ENCODE data around the gene CTSD.

CTSD gene

GRCh38 chr11:1754376-1755150, 9.2 kb downstream of the CTSD start:
- DNase-seq = no peak

GRCh38 chr11:1753929-1754305, 9.8 kb downstream of the CTSD start:
- DNase-seq = no peak

- no peak for DNase-seq
These were observed 10.3 kb downstream of the CTSD start for GRCh38 chr11:1753229-1753928.

- DNase-seq = no peak
These were observed 10.9 kb downstream of the CTSD start for GRCh38 chr11:1752907-1753228.

- DNase-seq = no peak
These were observed 11.5 kb downstream of the CTSD start for GRCh38 chr11:1751999-1752906.

- DNase-seq = no peak
These were observed 12.2 kb downstream of the CTSD start for GRCh38 chr11:1751531-1751921.

GRCh38 chr11:1750840-1751530, 12.7 kb downstream of the CTSD start:
- DNase-seq = no peak

- DNase-seq = no peak
These were observed 13.3 kb downstream of the CTSD start, which contains the start of gene IFITM10 for GRCh38 chr11:1750481-1750839. Gene IFITM10, minus strand, starts transcription at chr11:1750595. Its CDS starts 153 bp downstream, at chr11:1750442.

GRCh38 chr11:1749395-1750351, 14.1 kb downstream of the CTSD start:
- no peak for DNase-seq

- no peak for DNase-seq
These were observed 14.9 kb downstream of the CTSD start for GRCh38 chr11:1748636-1749394.

GRCh38 chr11:1747753-1748635, 15.7 kb downstream of the CTSD start:
- no peak for DNase-seq

- DNase-seq = no peak
These were observed 16.6 kb downstream of the CTSD start for GRCh38 chr11:1746956-1747752.

- DNase-seq = no peak
These were observed 17.2 kb downstream of the CTSD start for GRCh38 chr11:1746511-1746931.

- DNase-seq = no peak
These were observed 17.9 kb downstream of the CTSD start for GRCh38 chr11:1745701-1746320.

GRCh38 chr11:1744891-1745700, 18.6 kb downstream of the CTSD start:
- no peak for DNase-seq

- DNase-seq = no peak
These were observed 19.4 kb downstream of the CTSD start for GRCh38 chr11:1744137-1744886.

- no peak for DNase-seq
These were observed 20.1 kb downstream of the CTSD start for GRCh38 chr11:1743585-1744136.
